ENCODE data around the gene GABRB1. TPM values are rescaled to one million over a fixed set of nuclear protein-coding genes. Genes with fewer than 3 reads are reported as not detected.

Gene GABRB1
- total and polyA plus RNA-seq, 2 experiments from 2014 or later: 0.26 to 0.97 TPM

DNA sequence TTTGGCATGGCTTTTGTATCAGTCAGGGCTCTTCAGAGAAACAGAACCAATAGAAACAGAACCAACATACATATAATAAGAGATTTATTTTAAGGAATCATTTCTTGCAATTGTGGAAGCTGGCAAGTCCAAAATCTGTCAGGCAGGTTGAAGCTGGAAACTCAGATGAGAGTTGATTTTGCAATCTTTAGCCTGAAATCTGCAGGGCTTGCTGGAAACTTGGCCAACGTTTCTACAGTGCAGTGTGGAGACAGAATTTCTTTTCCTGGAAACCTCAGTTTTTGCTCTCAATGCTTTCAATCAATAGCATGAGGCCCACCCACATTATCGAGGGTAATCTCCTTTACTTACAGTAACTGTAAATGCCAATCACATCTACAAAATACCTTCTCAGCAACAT is 386.8 kb downstream of the GABRB1 start:
- TF ChIP-seq, protein P1, sequence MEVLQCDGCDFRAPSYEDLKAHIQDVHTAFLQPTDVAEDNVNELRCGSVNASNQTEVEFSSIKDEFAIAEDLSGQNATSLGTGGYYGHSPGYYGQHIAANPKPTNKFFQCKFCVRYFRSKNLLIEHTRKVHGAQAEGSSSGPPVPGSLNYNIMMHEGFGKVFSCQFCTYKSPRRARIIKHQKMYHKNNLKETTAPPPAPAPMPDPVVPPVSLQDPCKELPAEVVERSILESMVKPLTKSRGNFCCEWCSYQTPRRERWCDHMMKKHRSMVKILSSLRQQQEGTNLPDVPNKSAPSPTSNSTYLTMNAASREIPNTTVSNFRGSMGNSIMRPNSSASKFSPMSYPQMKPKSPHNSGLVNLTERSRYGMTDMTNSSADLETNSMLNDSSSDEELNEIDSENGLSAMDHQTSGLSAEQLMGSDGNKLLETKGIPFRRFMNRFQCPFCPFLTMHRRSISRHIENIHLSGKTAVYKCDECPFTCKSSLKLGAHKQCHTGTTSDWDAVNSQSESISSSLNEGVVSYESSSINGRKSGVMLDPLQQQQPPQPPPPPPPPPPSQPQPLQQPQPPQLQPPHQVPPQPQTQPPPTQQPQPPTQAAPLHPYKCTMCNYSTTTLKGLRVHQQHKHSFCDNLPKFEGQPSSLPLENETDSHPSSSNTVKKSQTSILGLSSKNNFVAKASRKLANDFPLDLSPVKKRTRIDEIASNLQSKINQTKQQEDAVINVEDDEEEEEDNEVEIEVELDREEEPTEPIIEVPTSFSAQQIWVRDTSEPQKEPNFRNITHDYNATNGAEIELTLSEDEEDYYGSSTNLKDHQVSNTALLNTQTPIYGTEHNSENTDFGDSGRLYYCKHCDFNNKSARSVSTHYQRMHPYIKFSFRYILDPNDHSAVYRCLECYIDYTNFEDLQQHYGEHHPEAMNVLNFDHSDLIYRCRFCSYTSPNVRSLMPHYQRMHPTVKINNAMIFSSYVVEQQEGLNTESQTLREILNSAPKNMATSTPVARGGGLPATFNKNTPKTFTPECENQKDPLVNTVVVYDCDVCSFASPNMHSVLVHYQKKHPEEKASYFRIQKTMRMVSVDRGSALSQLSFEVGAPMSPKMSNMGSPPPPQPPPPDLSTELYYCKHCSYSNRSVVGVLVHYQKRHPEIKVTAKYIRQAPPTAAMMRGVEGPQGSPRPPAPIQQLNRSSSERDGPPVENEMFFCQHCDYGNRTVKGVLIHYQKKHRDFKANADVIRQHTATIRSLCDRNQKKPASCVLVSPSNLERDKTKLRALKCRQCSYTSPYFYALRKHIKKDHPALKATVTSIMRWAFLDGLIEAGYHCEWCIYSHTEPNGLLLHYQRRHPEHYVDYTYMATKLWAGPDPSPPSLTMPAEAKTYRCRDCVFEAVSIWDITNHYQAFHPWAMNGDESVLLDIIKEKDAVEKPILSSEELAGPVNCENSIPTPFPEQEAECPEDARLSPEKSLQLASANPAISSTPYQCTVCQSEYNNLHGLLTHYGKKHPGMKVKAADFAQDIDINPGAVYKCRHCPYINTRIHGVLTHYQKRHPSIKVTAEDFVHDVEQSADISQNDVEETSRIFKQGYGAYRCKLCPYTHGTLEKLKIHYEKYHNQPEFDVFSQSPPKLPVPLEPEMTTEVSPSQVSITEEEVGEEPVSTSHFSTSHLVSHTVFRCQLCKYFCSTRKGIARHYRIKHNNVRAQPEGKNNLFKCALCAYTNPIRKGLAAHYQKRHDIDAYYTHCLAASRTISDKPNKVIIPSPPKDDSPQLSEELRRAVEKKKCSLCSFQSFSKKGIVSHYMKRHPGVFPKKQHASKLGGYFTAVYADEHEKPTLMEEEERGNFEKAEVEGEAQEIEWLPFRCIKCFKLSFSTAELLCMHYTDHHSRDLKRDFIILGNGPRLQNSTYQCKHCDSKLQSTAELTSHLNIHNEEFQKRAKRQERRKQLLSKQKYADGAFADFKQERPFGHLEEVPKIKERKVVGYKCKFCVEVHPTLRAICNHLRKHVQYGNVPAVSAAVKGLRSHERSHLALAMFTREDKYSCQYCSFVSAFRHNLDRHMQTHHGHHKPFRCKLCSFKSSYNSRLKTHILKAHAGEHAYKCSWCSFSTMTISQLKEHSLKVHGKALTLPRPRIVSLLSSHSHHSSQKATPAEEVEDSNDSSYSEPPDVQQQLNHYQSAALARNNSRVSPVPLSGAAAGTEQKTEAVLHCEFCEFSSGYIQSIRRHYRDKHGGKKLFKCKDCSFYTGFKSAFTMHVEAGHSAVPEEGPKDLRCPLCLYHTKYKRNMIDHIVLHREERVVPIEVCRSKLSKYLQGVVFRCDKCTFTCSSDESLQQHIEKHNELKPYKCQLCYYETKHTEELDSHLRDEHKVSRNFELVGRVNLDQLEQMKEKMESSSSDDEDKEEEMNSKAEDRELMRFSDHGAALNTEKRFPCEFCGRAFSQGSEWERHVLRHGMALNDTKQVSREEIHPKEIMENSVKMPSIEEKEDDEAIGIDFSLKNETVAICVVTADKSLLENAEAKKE (CRISPR knock-in tag; IDR thresholded peaks at IDR 0.05): no peak
- TF ChIP-seq EZH2 (IDR thresholded peaks at IDR 0.05; ENCODE audit: low read depth, unreplicated experiment) (no peak), NANOG (IDR thresholded peaks at IDR 0.05; ENCODE audit: borderline replicate concordance) (no peak), CTCF (conservative IDR thresholded peaks at IDR 0.05; ENCODE audit: low read depth in 2 of 2) (no peak), STAT1 (IDR thresholded peaks at IDR 0.05; ENCODE audit: unreplicated experiment) (no peak), REST (IDR thresholded peaks at IDR 0.05; ENCODE audit: unreplicated experiment) (no peak), EZH2phosphoT487 (IDR thresholded peaks at IDR 0.05; ENCODE audit: unreplicated experiment) (no peak), POLR2AphosphoS5 (IDR thresholded peaks at IDR 0.05; ENCODE audit: low read depth) (no peak), ZNF114 (CRISPR knock-in tag; IDR thresholded peaks at IDR 0.05) (no peak), CREB1 (CRISPR knock-in tag; IDR thresholded peaks at IDR 0.05; ENCODE audit: low read depth) (no peak), JUNB (IDR thresholded peaks at IDR 0.05; ENCODE audit: unreplicated experiment) (no peak), ZNF331 (CRISPR knock-in tag; IDR thresholded peaks at IDR 0.05; ENCODE audit: low read depth) (no peak)
- TF ChIP-seq, protein P2, sequence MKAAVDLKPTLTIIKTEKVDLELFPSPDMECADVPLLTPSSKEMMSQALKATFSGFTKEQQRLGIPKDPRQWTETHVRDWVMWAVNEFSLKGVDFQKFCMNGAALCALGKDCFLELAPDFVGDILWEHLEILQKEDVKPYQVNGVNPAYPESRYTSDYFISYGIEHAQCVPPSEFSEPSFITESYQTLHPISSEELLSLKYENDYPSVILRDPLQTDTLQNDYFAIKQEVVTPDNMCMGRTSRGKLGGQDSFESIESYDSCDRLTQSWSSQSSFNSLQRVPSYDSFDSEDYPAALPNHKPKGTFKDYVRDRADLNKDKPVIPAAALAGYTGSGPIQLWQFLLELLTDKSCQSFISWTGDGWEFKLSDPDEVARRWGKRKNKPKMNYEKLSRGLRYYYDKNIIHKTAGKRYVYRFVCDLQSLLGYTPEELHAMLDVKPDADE (IDR thresholded peaks at IDR 0.05): no peak
- H3F3A ChIP-seq (replicated peaks; ENCODE audit: low read depth): no peaks in the 10 kb centered on the region
- no peaks in the 10 kb centered on the region for H4K20me1 ChIP-seq (replicated peaks; ENCODE audit: insufficient read depth)
- no peak overlapping the region for H3K4me2 ChIP-seq
- H3K27ac Mint-ChIP-seq: no peak overlapping the region
- no peaks in the 10 kb centered on the region for H3K36me3 Mint-ChIP-seq (ENCODE audit: low read depth)
- DNase-seq (ENCODE audit: low spot score): no peak
- no peaks in the 10 kb centered on the region for H3K9me2 ChIP-seq (ENCODE audit: insufficient read depth)
- peaks cover 16% of the 10 kb centered on the region for H3K4me1 Mint-ChIP-seq
- no peak overlapping the region for H3K4me3 ChIP-seq
- H3K4me1 ChIP-seq (ENCODE audit: insufficient read depth): peaks cover 16% of the 10 kb centered on the region; the same call in 1 of the 2 replicates
- H3K79me2 ChIP-seq (replicated peaks; ENCODE audit: insufficient read depth): no peaks in the 10 kb centered on the region
- H3K27me3 Mint-ChIP-seq (ENCODE audit: insufficient read depth, low read depth, poor library complexity): no peaks in the 10 kb centered on the region
- no peak overlapping the region for H3K4me3 Mint-ChIP-seq
- H2AFZ ChIP-seq: no peak overlapping the region
- no peak for ATAC-seq
- no peaks in the 10 kb centered on the region for H3K36me3 ChIP-seq (ENCODE audit: insufficient read depth)
- H3K27ac ChIP-seq (ENCODE audit: low read depth): no peak overlapping the region
- H3K27me3 ChIP-seq (ENCODE audit: insufficient read depth): no peaks in the 10 kb centered on the region
- H3K9me3 Mint-ChIP-seq: no peaks in the 10 kb centered on the region

Measured in GM23338 (cell line).